Melanocyte of skin (primary cell): ENCODE results near the gene MPC1. TPM values are rescaled to one million over a fixed set of nuclear protein-coding genes. Genes with fewer than 3 reads are reported as not detected.

Experiments
- total RNA-seq, 2 donors: library from RNA; depleted of rRNA; stranded (reverse); fragments of >200 nt; gene quantifications; 2 replicates each; pipeline ENCODE4 v1.2.3, GENCODE V29; 2012

MPC1 gene
- total RNA-seq: 10 to 100 TPM; 22.6 to 29.6 TPM

GRCh38 chr6:166382933-166383801, at the start of gene MPC1:
Gene MPC1 (minus strand): TSS chr6:166382940. CDS start chr6:166382876, 64 bp downstream.

GRCh38 chr6:166342349-166343149, 40.2 kb downstream of the MPC1 start, which contains the start of gene SFT2D1:
Gene SFT2D1 (minus strand): TSS chr6:166342545. CDS start chr6:166342481, 64 bp downstream.

Other genes starting within 250 kb of the MPC1 start
- not detected for gene TBXT, start 215.1 kb downstream of the MPC1 start, total RNA-seq
- not detected for gene PRR18, start 74.5 kb downstream of the MPC1 start, total RNA-seq
- gene SFT2D1, start 40.4 kb downstream of the MPC1 start, total RNA-seq: 10 to 100 TPM; 25.5 to 57.6 TPM
- gene RAMACL, start 203.7 kb upstream of the MPC1 start, total RNA-seq: 1 to 10 TPM in 1 of 2 donors, under 1 TPM in 1; 0.69 to 2.0 TPM
- 10 to 100 TPM; 62.3 to 90.2 TPM for gene RPS6KA2, start 244.3 kb upstream of the MPC1 start, total RNA-seq